A673 (cell line): ENCODE measurements around the gene S100A12. TPM values are rescaled to one million over a fixed set of nuclear protein-coding genes. Genes with fewer than 3 reads are reported as not detected.

Experiments
- BruUV-seq: library from RNA; stranded (reverse); fragments of 400-500 nt; replicated peaks from 2 replicates; lab custom pipeline; 2021; lab: Mats Ljungman, UMichigan
- CTCF ChIA-PET: fragments of 300-600 bp; sonication (Branson Sonifier 250); formaldehyde crosslinking; loops from one replicate; lab custom pipeline; 2022; ENCODE audit warnings: antibody characterized with exemption; lab: Charles Lee
- POLR2A ChIA-PET: fragments of 300-600 bp; sonication (Branson Sonifier 250); formaldehyde crosslinking; loops from one replicate; lab custom pipeline; 2022; ENCODE audit warnings: antibody characterized with exemption; ENCODE audit not compliant: low non-redundant PET; lab: Charles Lee
- DNase-seq: peaks from one replicate; pipeline ENCODE4 v3.0.0-alpha.2; 2015; ENCODE audit warnings: low spot score
- H3K27ac ChIP-seq: fragments of 200-600 bp; sonication (generic); 2 replicates; pipeline ENCODE4 v1.5.1; 2016; ENCODE audit warnings: mixed run types, low read depth, mild to moderate bottlenecking, mixed read lengths, antibody characterized with exemption, low read length; ENCODE audit not compliant: poor library complexity, severe bottlenecking
- H3K27me3 ChIP-seq: fragments of 200-600 bp; sonication (generic); replicated peaks from 2 replicates; pipeline ENCODE4 v1.6.1; 2017; ENCODE audit warnings: mixed run types, low read depth, mild to moderate bottlenecking, mixed read lengths, antibody characterized with exemption, low read length; ENCODE audit not compliant: insufficient read depth, poor library complexity
- H3K36me3 ChIP-seq: fragments of 200-600 bp; sonication (generic); 2 replicates; pipeline ENCODE4 v1.6.1; 2016; ENCODE audit warnings: mixed run types, mild to moderate bottlenecking, mixed read lengths, antibody characterized with exemption, low read length; ENCODE audit not compliant: insufficient read depth, poor library complexity, severe bottlenecking
- H3K4me1 ChIP-seq: fragments of 200-600 bp; sonication (generic); 2 replicates; pipeline ENCODE4 v1.6.1; 2017; ENCODE audit warnings: mixed run types, mild to moderate bottlenecking, mixed read lengths, antibody characterized with exemption, low read length; ENCODE audit not compliant: insufficient read depth, poor library complexity, severe bottlenecking
- H3K4me3 ChIP-seq: fragments of 200-600 bp; sonication (generic); 2 replicates; pipeline ENCODE4 v1.5.1; 2016; ENCODE audit warnings: low read depth, mixed run types, mild to moderate bottlenecking, mixed read lengths, low read length; ENCODE audit not compliant: poor library complexity, severe bottlenecking
- H3K9me3 ChIP-seq: fragments of 200-600 bp; sonication (generic); 2 replicates; pipeline ENCODE4 v1.6.1; 2016; ENCODE audit warnings: mixed run types, low read depth, mild to moderate bottlenecking, mixed read lengths, antibody characterized with exemption, low read length; ENCODE audit not compliant: poor library complexity, severe bottlenecking
- CTCF ChIP-seq: fragments of 300-800, 200-600 bp; sonication (generic); conservative IDR thresholded peaks from 2 replicates; pipeline ENCODE4 v1.5.1; 2017; ENCODE audit warnings: low read depth, mild to moderate bottlenecking, antibody characterized with exemption, low read length, moderate library complexity, mixed read lengths
- EZH2 ChIP-seq: fragments of 200-600 bp; sonication (generic); IDR thresholded peaks from 2 replicates; pipeline ENCODE4 v1.6.1; 2017; ENCODE audit warnings: borderline replicate concordance, low read depth, mild to moderate bottlenecking, mixed read lengths, antibody characterized with exemption, low read length; ENCODE audit not compliant: poor library complexity, severe bottlenecking
- intact Hi-C: fragments of 100-400 bp; cut with micrococcal nuclease; formaldehyde crosslinking; loops from one replicate; pipeline ENCODE4 v1.10.0; 2022; ENCODE audit not compliant: unreplicated experiment
- total RNA-seq: library from RNA; stranded (reverse); gene quantifications from 2 replicates; pipeline ENCODE4 v1.2.3, GENCODE V29; 2021

Gene S100A12
- total RNA-seq, 1 experiment from 2014 or later, result not detected

- ChIA-PET CTCF (interaction anchor here (0.6 kb wide), 1 partner anchor 18 kb away, joined by 4 read pairs; no protein-coding TSS in a partner anchor), POLR2A (no interaction called here)
- H3K4me1 ChIP-seq, result no peaks in the 10 kb centered on the region
- H3K4me3 ChIP-seq, result no peak overlapping the region
- TF ChIP-seq CTCF, result no peak
- no peak for TF ChIP-seq EZH2
- DNase-seq, result no peak
- H3K27me3 ChIP-seq, result peaks cover 97% of the 10 kb centered on the region
- no TSS peak for BruUV-seq
- intact Hi-C loops, result no loop called here
- no peak overlapping the region for H3K27ac ChIP-seq
- no peaks in the 10 kb centered on the region for H3K9me3 ChIP-seq
- H3K36me3 ChIP-seq, result no peaks in the 10 kb centered on the region
These were observed 29.2 kb downstream of the S100A12 start for GRCh38 chr1:153346077-153346723.

GRCh38 chr1:153345187-153346076, 30.0 kb downstream of the S100A12 start:
- Histone ChIP-seq H3K9me3 (no peaks in the 10 kb centered on the region), H3K4me1 (no peaks in the 10 kb centered on the region), H3K4me3 (no peak overlapping the region), H3K36me3 (no peaks in the 10 kb centered on the region), H3K27me3 (peaks cover 97% of the 10 kb centered on the region), H3K27ac (no peak overlapping the region)
- ChIA-PET POLR2A (no interaction called here), CTCF (interaction anchor here (0.6 kb wide), 1 partner anchor 19 kb away, joined by 4 read pairs; no protein-coding TSS in a partner anchor)
- DNase-seq, result no peak
- intact Hi-C loops, result no loop called here
- BruUV-seq, result no TSS peak
- TF ChIP-seq CTCF, result no peak
- no peak for TF ChIP-seq EZH2

GRCh38 chr1:153344718-153345025, 30.7 kb downstream of the S100A12 start:
- no peaks in the 10 kb centered on the region for H3K36me3 ChIP-seq
- H3K27me3 ChIP-seq, result peaks cover 96% of the 10 kb centered on the region
- H3K4me1 ChIP-seq, result no peaks in the 10 kb centered on the region
- no peak overlapping the region for H3K4me3 ChIP-seq
- TF ChIP-seq CTCF (no peak), EZH2 (no peak)
- CTCF ChIA-PET, result no interaction called here
- POLR2A ChIA-PET, result no interaction called here
- no TSS peak for BruUV-seq
- no peak for DNase-seq
- H3K27ac ChIP-seq, result no peak overlapping the region
- no peaks in the 10 kb centered on the region for H3K9me3 ChIP-seq
- intact Hi-C loops, result no loop called here
